Muscle layer of duodenum (tissue), 2 donors: ENCODE data around the gene PGAP6.
"Not testable (repeated sequence)": the region's sequence is repeated elsewhere in the genome, so short reads cannot be mapped to it uniquely, and the experiment has no call there.

Source experiments
- H3K27ac ChIP-seq: one replicate; pipeline ENCODE4 v1.7.0; 2013; ENCODE audit warnings: mild to moderate bottlenecking, low read length
- H3K27me3 ChIP-seq: one replicate; pipeline ENCODE4 v1.7.0; 2013; ENCODE audit warnings: low read depth, mild to moderate bottlenecking, control low read depth, low read length
- H3K36me3 ChIP-seq, 2 donors: one replicate each; pipeline ENCODE4 v1.7.0; 2013; ENCODE audit warnings: low read length in 2 of 2, control low read depth in 1 of 2, mild to moderate bottlenecking in 1 of 2; ENCODE audit not compliant: insufficient read depth in 2 of 2, control insufficient read depth in 1 of 2
- H3K4me1 ChIP-seq, 2 donors: one replicate each; pipeline ENCODE4 v1.7.0; 2013; ENCODE audit warnings: low read length in 2 of 2, mild to moderate bottlenecking in 2 of 2, control low read depth in 1 of 2, moderate library complexity in 1 of 2; ENCODE audit not compliant: insufficient read depth in 2 of 2, control insufficient read depth in 1 of 2
- H3K4me3 ChIP-seq, 2 donors: one replicate each; pipeline ENCODE4 v1.7.0; 2013; ENCODE audit warnings: low read length in 2 of 2, low read depth in 1 of 2, mild to moderate bottlenecking in 1 of 2
- H3K9me3 ChIP-seq, 2 donors: one replicate each; pipeline ENCODE4 v1.7.0; 2013; ENCODE audit warnings: low read length in 2 of 2, control low read depth in 1 of 2, mild to moderate bottlenecking in 1 of 2; ENCODE audit not compliant: control insufficient read depth in 1 of 2
- donor health status: healthy.

Gene PGAP6

GRCh38 chr16:399340-400019, 17.7 kb upstream of the PGAP6 start:
- Histone ChIP-seq H3K27ac (no peak overlapping the region), H3K36me3 (peaks cover 0 to 7% of the 10 kb centered on the region in 2 donors), H3K9me3 (no peaks in the 10 kb centered on the region), H3K4me1 (peaks cover 5 to 19% of the 10 kb centered on the region in 2 donors), H3K27me3 (no peaks in the 10 kb centered on the region), H3K4me3 (peak overlapping the region in 1 of 2 donors; percentile 79)

GRCh38 chr16:398561-399339, 17.0 kb upstream of the PGAP6 start:
- H3K4me3 ChIP-seq, result no peak overlapping the region

GRCh38 chr16:397736-398332, 16.1 kb upstream of the PGAP6 start:
- no peaks in the 10 kb centered on the region for H3K27me3 ChIP-seq
- peaks cover 0 to 7% of the 10 kb centered on the region in 2 donors for H3K36me3 ChIP-seq
- H3K4me1 ChIP-seq, result peaks cover 5 to 19% of the 10 kb centered on the region in 2 donors
- H3K27ac ChIP-seq, result no peak overlapping the region
- H3K9me3 ChIP-seq, result no peaks in the 10 kb centered on the region
- peak overlapping the region in 1 of 2 donors; percentile 49 for H3K4me3 ChIP-seq

More at GRCh38 chr16:398561-399339, 17.0 kb upstream of the PGAP6 start:
- Histone ChIP-seq H3K36me3 (peaks cover 0 to 7% of the 10 kb centered on the region in 2 donors), H3K4me1 (peaks cover 5 to 19% of the 10 kb centered on the region in 2 donors), H3K27ac (no peak overlapping the region), H3K27me3 (no peaks in the 10 kb centered on the region), H3K9me3 (no peaks in the 10 kb centered on the region)

- Histone ChIP-seq H3K4me3 (peak within 1 kb of the TSS; percentile 54 to 61), H3K27ac (no peak within 1 kb of the TSS), H3K9me3 (no peaks in the 10 kb centered on the region), H3K27me3 (no peaks in the 10 kb centered on the region), H3K4me1 (peaks cover 5 to 16% of the 10 kb centered on the region in 2 donors), H3K36me3 (peaks cover 0 to 7% of the 10 kb centered on the region in 2 donors)
Observed at GRCh38 chr16:397135-397661, 15.4 kb upstream of the PGAP6 start, which contains the start of gene NME4. NME4 (plus strand) TSS chr16:397199; CDS start chr16:397223, 24 bp downstream.

- H3K36me3 ChIP-seq, result peaks cover 0 to 7% of the 10 kb centered on the region in 2 donors
- no peaks in the 10 kb centered on the region for H3K9me3 ChIP-seq
- H3K27ac ChIP-seq, result no peak overlapping the region
- H3K4me1 ChIP-seq, result peaks cover 5 to 15% of the 10 kb centered on the region in 2 donors
- H3K27me3 ChIP-seq, result no peaks in the 10 kb centered on the region
- peak overlapping the region; percentile 54 to 61 for H3K4me3 ChIP-seq
Observed at GRCh38 chr16:396605-397004, 14.8 kb upstream of the PGAP6 start.

GRCh38 chr16:396199-396598, 14.4 kb upstream of the PGAP6 start:
- Histone ChIP-seq H3K4me1 (peaks cover 5 to 15% of the 10 kb centered on the region in 2 donors), H3K27me3 (no peaks in the 10 kb centered on the region), H3K36me3 (peaks cover 0 to 7% of the 10 kb centered on the region in 2 donors), H3K4me3 (peak overlapping the region in 1 of 2 donors; percentile 61), H3K9me3 (no peaks in the 10 kb centered on the region), H3K27ac (no peak overlapping the region)

GRCh38 chr16:392450-393030, 10.8 kb upstream of the PGAP6 start:
- no peaks in the 10 kb centered on the region for H3K4me1 ChIP-seq
- no peaks in the 10 kb centered on the region for H3K27me3 ChIP-seq
- no peak overlapping the region for H3K4me3 ChIP-seq
- H3K27ac ChIP-seq, result no peak overlapping the region
- H3K9me3 ChIP-seq, result no peaks in the 10 kb centered on the region
- H3K36me3 ChIP-seq, result no peaks in the 10 kb centered on the region

- Histone ChIP-seq H3K27me3 (no peaks in the 10 kb centered on the region), H3K27ac (no peak overlapping the region), H3K36me3 (no peaks in the 10 kb centered on the region), H3K4me3 (no peak overlapping the region), H3K4me1 (no peaks in the 10 kb centered on the region), H3K9me3 (no peaks in the 10 kb centered on the region)
Observed at GRCh38 chr16:391885-392335, 10.1 kb upstream of the PGAP6 start.

- Histone ChIP-seq H3K27ac (no peak overlapping the region), H3K9me3 (no peaks in the 10 kb centered on the region), H3K4me1 (peaks cover 0 to 7% of the 10 kb centered on the region in 2 donors), H3K4me3 (no peak overlapping the region), H3K36me3 (no peaks in the 10 kb centered on the region), H3K27me3 (no peaks in the 10 kb centered on the region)
Observed at GRCh38 chr16:389352-389751, 7.6 kb upstream of the PGAP6 start.

- Histone ChIP-seq H3K4me1 (peaks cover 3 to 17% of the 10 kb centered on the region in 2 donors), H3K4me3 (peak overlapping the region in 1 of 2 donors; percentile 2)
- not testable (repeated sequence) for H3K36me3 ChIP-seq, H3K27ac ChIP-seq, H3K9me3 ChIP-seq, H3K27me3 ChIP-seq
Observed at GRCh38 chr16:387761-388666, 6.2 kb upstream of the PGAP6 start.
